ENCODE data around the gene ZFPL1.

The ZFPL1 gene

GRCh38 chr11:65060913-65061408 is 23.1 kb upstream of the ZFPL1 start:
- no peak for FAIRE-seq

- no peak for FAIRE-seq
These were observed 20.5 kb upstream of the ZFPL1 start for GRCh38 chr11:65063532-65063931.

- no peak for FAIRE-seq
These were observed 19.2 kb upstream of the ZFPL1 start for GRCh38 chr11:65064847-65065240.

- no peak for FAIRE-seq
These were observed 18.2 kb upstream of the ZFPL1 start for GRCh38 chr11:65065851-65066250.

- FAIRE-seq = no peak
These were observed 17.7 kb upstream of the ZFPL1 start for GRCh38 chr11:65066315-65066714.

- FAIRE-seq = no peak
These were observed 17.2 kb upstream of the ZFPL1 start for GRCh38 chr11:65066805-65067291.

GRCh38 chr11:65067446-65067845 is 16.6 kb upstream of the ZFPL1 start:
- no peak for FAIRE-seq

- no peak for FAIRE-seq
These were observed 14.8 kb upstream of the ZFPL1 start for GRCh38 chr11:65069217-65069616.

GRCh38 chr11:65071907-65072630 is 12.0 kb upstream of the ZFPL1 start:
- no peak for FAIRE-seq

- FAIRE-seq = no peak
These were observed 11.4 kb upstream of the ZFPL1 start for GRCh38 chr11:65072631-65072966.

- no peak for FAIRE-seq
These were observed 6.6 kb upstream of the ZFPL1 start for GRCh38 chr11:65077451-65077850.

GRCh38 chr11:65078151-65078550 is 5.9 kb upstream of the ZFPL1 start:
- no peak for FAIRE-seq

GRCh38 chr11:65078786-65079342 is 5.2 kb upstream of the ZFPL1 start:
- no peak for FAIRE-seq

GRCh38 chr11:65083134-65083833 is 738 bp upstream of the ZFPL1 start:
- no peak for FAIRE-seq

- no peak for FAIRE-seq
These were observed 765 bp downstream of the ZFPL1 start for GRCh38 chr11:65084598-65085375.

- no peak for FAIRE-seq
These were observed 1.4 kb downstream of the ZFPL1 start for GRCh38 chr11:65085446-65085845.

- no peak for FAIRE-seq
These were observed 2.8 kb downstream of the ZFPL1 start for GRCh38 chr11:65086809-65087208.

- no peak for FAIRE-seq
These were observed 3.2 kb downstream of the ZFPL1 start for GRCh38 chr11:65087216-65087615.

- no peak for FAIRE-seq
These were observed 3.8 kb downstream of the ZFPL1 start for GRCh38 chr11:65087827-65088226.

GRCh38 chr11:65089621-65090020 is 5.6 kb downstream of the ZFPL1 start:
- no peak for FAIRE-seq

GRCh38 chr11:65090628-65091027 is 6.6 kb downstream of the ZFPL1 start:
- FAIRE-seq = no peak

- no peak for FAIRE-seq
These were observed 11.4 kb downstream of the ZFPL1 start for GRCh38 chr11:65095427-65095826.
